Activated B cell treated with CpG ODN at 0.5 μM for 24 hours (primary cell): ENCODE measurements around the gene STIMATE. TPM values are rescaled to one million over a fixed set of nuclear protein-coding genes. Genes with fewer than 3 reads are reported as not detected.

Experiments
- ATAC-seq: fragments of 200-7000 bp; cut with Tn5 transposase; one replicate; pipeline ENCODE4 v1.10.0; 2021; ENCODE audit warnings: low read depth, mild to moderate bottlenecking, moderate library complexity
- CTCF ChIA-PET: fragments of 350-600 bp; sonication (Branson Sonifier 250); formaldehyde crosslinking; loops from one replicate; lab custom pipeline; 2021; ENCODE audit warnings: antibody characterized with exemption; lab: Charles Lee
- POLR2A ChIA-PET: fragments of 350-600 bp; sonication (Branson Sonifier 250); formaldehyde crosslinking; loops from one replicate; lab custom pipeline; 2021; ENCODE audit warnings: antibody characterized with exemption; lab: Charles Lee
- DNase-seq: peaks from one replicate; pipeline ENCODE4 v3.0.0; 2022
- H3K27ac Mint-ChIP-seq: one replicate; pipeline ENCODE4 v1.8.0; 2020; ENCODE audit warnings: mixed read lengths
- H3K27me3 Mint-ChIP-seq: one replicate; pipeline ENCODE4 v1.8.0; 2021; ENCODE audit warnings: mixed read lengths
- H3K36me3 Mint-ChIP-seq: one replicate; pipeline ENCODE4 v1.8.0; 2021; ENCODE audit warnings: low read depth, mixed read lengths
- H3K4me1 Mint-ChIP-seq: one replicate; pipeline ENCODE4 v1.8.0; 2021; ENCODE audit warnings: mixed read lengths
- H3K4me3 Mint-ChIP-seq: one replicate; pipeline ENCODE4 v1.8.0; 2020; ENCODE audit warnings: mild to moderate bottlenecking, mixed read lengths
- H3K9me3 Mint-ChIP-seq: one replicate; pipeline ENCODE4 v1.8.0; 2020; ENCODE audit warnings: mixed read lengths
- CTCF ChIP-seq: fragments of 200-600 bp; IDR thresholded peaks from one replicate; pipeline ENCODE4 v1.8.0; 2022; ENCODE audit warnings: antibody characterized with exemption, mild to moderate bottlenecking
- intact Hi-C: fragments of 100-400 bp; cut with micrococcal nuclease; formaldehyde crosslinking; loops from one replicate; pipeline ENCODE4 v1.15.1; 2024
- total RNA-seq: library from RNA; stranded (reverse); gene quantifications from 2 replicates; pipeline ENCODE4 v1.2.3, GENCODE V29; 2022

STIMATE gene
- total RNA-seq, 1 donor from 2014 or later = 25.8 TPM

DNA sequence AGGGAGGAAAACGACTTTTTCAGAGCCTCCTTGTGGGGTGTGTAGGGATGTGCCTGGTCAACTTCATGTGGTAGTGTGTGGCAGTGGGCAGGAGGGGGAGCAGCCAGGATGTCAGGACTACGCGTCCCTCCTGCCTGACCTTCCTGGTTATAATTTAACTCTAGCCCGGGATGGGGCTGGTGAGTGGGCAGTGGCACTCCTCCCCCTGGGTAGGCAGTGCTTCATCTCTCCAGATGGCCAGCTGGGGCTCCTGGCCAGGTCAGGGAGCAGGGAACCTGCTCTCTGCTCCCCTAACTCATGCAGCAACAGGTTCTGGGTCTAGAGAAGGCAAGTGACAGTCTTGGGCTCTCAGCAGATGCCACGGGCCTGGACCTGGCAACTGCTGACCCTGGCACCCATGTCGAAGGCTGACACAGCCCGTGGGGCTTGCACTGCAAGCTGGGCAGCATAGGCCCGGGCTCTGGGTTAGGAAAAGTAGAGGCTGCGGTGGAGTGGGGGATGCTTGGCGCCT is 69.4 kb downstream of the STIMATE start:
- DNase-seq = no peak
- no peaks in the 10 kb centered on the region for H3K36me3 Mint-ChIP-seq
- CTCF ChIA-PET = no interaction called here
- no peak overlapping the region for H3K4me3 Mint-ChIP-seq
- POLR2A ChIA-PET = interaction anchor here (0.6 kb wide), 1 partner anchor 22 kb away, joined by 3 read pairs; no protein-coding TSS in a partner anchor
- H3K27ac Mint-ChIP-seq = no peak overlapping the region
- H3K9me3 Mint-ChIP-seq = no peaks in the 10 kb centered on the region
- intact Hi-C loops = no loop called here
- H3K4me1 Mint-ChIP-seq = no peaks in the 10 kb centered on the region
- no peak for ATAC-seq
- TF ChIP-seq CTCF = no peak
- H3K27me3 Mint-ChIP-seq = no peaks in the 10 kb centered on the region

DNA sequence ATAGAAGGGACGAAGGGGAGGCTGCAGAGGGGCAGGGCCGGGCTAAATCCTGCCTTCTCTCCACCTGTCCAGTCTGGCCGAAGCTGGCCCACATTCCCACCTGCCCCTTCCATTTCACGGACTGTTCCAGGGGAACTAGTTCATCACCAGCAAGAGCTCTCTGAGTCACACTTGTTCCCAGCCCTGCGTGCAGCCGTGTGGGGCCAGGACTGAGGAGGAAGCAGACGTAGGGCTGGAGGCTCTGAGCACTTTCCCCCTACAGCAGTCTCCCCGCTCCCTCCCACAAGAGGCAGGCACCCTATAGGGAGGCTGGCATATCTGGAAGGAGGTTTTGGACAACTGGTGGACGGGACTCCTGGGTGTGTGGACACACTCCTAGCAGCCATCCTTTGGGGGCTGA is 69.9 kb downstream of the STIMATE start:
- ATAC-seq (no peak), DNase-seq (no peak)
- ChIA-PET POLR2A (no interaction called here), CTCF (no interaction called here)
- no peak overlapping the region for H3K4me3 Mint-ChIP-seq
- TF ChIP-seq CTCF = no peak
- no peaks in the 10 kb centered on the region for H3K9me3 Mint-ChIP-seq
- no peaks in the 10 kb centered on the region for H3K27me3 Mint-ChIP-seq
- intact Hi-C loops = no loop called here
- H3K27ac Mint-ChIP-seq = no peak overlapping the region
- no peaks in the 10 kb centered on the region for H3K36me3 Mint-ChIP-seq
- H3K4me1 Mint-ChIP-seq = no peaks in the 10 kb centered on the region

DNA sequence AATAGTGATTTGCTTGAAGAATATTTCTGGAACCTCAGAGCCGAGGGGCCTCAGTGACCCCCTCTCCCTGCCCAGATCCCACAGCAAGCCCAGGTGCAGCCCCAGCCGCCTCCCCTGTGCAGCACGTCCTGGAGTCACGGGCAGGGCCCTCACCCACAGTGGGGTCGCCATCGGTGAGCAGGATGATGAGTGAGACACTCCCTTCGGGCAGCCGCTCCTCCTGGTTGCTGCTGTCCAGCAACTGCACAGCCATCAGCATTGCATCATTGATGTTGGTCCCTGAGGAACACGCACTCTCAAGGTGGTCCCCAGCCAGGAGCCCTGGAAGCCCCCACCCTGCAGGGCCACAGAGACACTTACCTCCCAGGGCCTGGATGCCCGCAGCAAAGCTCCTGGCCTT is 73.3 kb downstream of the STIMATE start:
- CTCF ChIA-PET = no interaction called here
- Mint-ChIP-seq H3K4me3 (no peak overlapping the region), H3K9me3 (no peaks in the 10 kb centered on the region), H3K27ac (no peak overlapping the region), H3K36me3 (no peaks in the 10 kb centered on the region), H3K27me3 (no peaks in the 10 kb centered on the region), H3K4me1 (no peaks in the 10 kb centered on the region)
- DNase-seq (no peak), ATAC-seq (no peak)
- intact Hi-C loops = no loop called here
- no peak for TF ChIP-seq CTCF
- POLR2A ChIA-PET = no interaction called here

DNA sequence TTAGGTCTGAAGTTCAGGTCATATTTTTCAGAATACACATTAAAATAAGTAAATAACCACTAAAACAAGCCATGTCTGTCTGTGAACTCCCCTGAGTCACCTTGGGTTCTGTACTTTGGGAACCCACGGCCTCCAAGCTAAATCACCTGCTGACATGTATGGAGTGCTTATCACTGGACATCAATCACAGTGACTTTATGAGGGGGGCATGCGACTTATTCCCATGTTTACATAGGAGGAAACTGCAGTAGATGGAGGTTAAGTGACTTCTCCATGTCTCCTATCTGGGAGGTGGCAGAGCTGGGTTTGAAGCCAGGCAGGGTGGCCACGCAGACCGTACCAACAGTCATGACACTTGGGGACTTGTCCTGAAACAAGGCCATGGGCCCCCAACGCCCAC is 75.0 kb downstream of the STIMATE start:
- POLR2A ChIA-PET = no interaction called here
- CTCF ChIA-PET = no interaction called here
- no peak for ATAC-seq

DNA sequence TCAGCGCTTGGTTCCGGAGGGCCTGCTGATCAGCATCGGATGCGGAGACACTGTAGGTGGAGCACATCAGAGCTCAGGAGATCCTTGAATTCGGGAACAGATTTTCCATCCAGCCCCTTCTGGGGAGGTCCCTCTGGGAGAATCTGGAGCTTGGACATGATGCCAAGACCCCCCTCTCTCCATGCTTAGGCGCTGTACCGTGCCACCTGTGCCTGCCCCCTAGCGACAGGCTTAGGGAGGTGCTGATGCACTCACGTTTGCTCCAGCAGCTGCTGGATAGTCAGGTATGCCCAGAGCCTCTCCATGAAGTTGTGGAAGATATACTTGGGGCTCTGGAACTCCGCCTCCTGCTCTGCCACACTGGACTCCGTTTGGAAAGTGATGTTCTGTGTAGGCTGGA is 76.6 kb downstream of the STIMATE start:
- ATAC-seq = no peak
- DNase-seq = no peak
- H3K27me3 Mint-ChIP-seq = no peaks in the 10 kb centered on the region
- H3K27ac Mint-ChIP-seq = no peak overlapping the region
- no peaks in the 10 kb centered on the region for H3K9me3 Mint-ChIP-seq
- no peaks in the 10 kb centered on the region for H3K4me1 Mint-ChIP-seq
- H3K4me3 Mint-ChIP-seq = no peak overlapping the region
- H3K36me3 Mint-ChIP-seq = no peaks in the 10 kb centered on the region
- ChIA-PET CTCF (interaction anchor here (1.2 to 1.3 kb wide), 2 partner anchors 79 to 110 kb away, joined by 4 to 6 read pairs; no protein-coding TSS in a partner anchor), POLR2A (interaction anchor here (0.6 kb wide), 1 partner anchor 114 kb away, joined by 4 read pairs; no protein-coding TSS in a partner anchor)
- TF ChIP-seq CTCF = no peak
- intact Hi-C loops = loop anchor here (1.0 kb wide), 1 partner anchor 78 kb away; no protein-coding TSS in a partner anchor

More for the DNA sequence above, 75.0 kb downstream of the STIMATE start:
- Mint-ChIP-seq H3K27ac (no peak overlapping the region), H3K9me3 (no peaks in the 10 kb centered on the region), H3K36me3 (no peaks in the 10 kb centered on the region), H3K4me1 (no peaks in the 10 kb centered on the region), H3K27me3 (no peaks in the 10 kb centered on the region), H3K4me3 (no peak overlapping the region)
- DNase-seq = no peak
- intact Hi-C loops = no loop called here
- no peak for TF ChIP-seq CTCF
